MM.1S (cell line): ENCODE data around the gene ITPR1.

ENCODE experiments used
- EZH2 ChIP-seq: fragments of 300-600 bp; sonication (generic); optimal IDR thresholded peaks from 2 replicates; pipeline ENCODE3; 2017; ENCODE audit warnings: low read depth, mild to moderate bottlenecking, antibody characterized with exemption, low read length, mixed read lengths
- EZH2phosphoT487 ChIP-seq: fragments of 300-600 bp; sonication (generic); IDR thresholded peaks from 2 replicates; pipeline ENCODE4 v1.6.1; 2018; ENCODE audit warnings: antibody characterized with exemption, low read length
- TF ChIP-seq, protein P1 (sequence below): fragments of 300-600 bp; sonication (generic); IDR thresholded peaks from 2 replicates; pipeline ENCODE4 v1.5.1; 2016; ENCODE audit warnings: antibody characterized with exemption, low read length, mixed read lengths

GRCh38 chr3:4808637-4809036 lies 315.5 kb downstream of the ITPR1 start:
- TF ChIP-seq, protein P1, sequence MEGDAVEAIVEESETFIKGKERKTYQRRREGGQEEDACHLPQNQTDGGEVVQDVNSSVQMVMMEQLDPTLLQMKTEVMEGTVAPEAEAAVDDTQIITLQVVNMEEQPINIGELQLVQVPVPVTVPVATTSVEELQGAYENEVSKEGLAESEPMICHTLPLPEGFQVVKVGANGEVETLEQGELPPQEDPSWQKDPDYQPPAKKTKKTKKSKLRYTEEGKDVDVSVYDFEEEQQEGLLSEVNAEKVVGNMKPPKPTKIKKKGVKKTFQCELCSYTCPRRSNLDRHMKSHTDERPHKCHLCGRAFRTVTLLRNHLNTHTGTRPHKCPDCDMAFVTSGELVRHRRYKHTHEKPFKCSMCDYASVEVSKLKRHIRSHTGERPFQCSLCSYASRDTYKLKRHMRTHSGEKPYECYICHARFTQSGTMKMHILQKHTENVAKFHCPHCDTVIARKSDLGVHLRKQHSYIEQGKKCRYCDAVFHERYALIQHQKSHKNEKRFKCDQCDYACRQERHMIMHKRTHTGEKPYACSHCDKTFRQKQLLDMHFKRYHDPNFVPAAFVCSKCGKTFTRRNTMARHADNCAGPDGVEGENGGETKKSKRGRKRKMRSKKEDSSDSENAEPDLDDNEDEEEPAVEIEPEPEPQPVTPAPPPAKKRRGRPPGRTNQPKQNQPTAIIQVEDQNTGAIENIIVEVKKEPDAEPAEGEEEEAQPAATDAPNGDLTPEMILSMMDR: no peak
- TF ChIP-seq EZH2 (no peak), EZH2phosphoT487 (no peak)
